ENCODE results near the gene FKBP1A. TPM values are rescaled to one million over a fixed set of nuclear protein-coding genes. Genes with fewer than 3 reads are reported as not detected.

Gene FKBP1A
- total and polyA plus RNA-seq, 9 of the 15 experiments (the other 6 are each of a cell fraction or from before 2014, with no cell fraction given) = 48.8 to 502 (median 89.6) TPM

DNA sequence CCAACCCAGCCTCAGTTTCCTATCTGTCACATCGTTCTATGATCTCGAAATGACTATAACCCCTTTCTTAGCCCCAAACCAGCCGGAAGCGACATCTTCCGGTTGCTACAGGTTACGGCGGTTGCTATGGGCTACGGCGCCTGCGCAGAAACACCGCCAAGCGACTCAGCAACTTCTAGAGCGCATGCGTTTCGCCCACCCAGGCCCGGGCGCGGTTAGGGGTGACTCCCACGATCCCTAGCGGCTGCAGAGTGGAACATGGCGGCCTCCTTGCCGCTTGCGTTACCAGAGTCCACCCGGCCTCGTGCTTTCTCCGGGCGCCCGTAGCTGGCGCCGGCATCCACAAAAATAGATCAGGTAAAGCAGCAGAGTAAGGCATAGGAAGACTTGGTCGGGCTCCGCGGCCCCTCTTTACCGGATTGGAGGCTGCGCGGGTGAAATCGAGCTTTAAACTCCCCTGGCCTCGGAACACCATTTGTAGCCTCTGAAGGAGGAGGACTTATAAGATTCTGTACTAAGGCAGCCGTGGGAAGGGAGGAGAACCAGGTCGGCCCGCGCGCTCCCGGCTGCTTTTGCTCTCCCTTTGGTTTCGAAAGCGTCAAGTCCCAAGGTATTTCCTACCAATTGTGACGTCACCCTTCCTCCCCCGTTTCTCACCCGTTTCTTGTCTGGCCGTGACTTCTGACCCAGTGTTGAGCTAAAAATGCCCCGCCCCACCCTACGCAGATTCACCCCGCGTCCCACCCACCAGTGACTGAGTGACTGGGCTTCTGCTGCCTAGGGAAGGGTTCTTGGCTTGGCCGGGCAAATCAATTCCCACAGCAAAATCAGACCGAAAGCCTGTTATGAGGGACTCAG is 67.5 kb downstream of the FKBP1A start (continued):
- TF ChIP-seq, protein P1, sequence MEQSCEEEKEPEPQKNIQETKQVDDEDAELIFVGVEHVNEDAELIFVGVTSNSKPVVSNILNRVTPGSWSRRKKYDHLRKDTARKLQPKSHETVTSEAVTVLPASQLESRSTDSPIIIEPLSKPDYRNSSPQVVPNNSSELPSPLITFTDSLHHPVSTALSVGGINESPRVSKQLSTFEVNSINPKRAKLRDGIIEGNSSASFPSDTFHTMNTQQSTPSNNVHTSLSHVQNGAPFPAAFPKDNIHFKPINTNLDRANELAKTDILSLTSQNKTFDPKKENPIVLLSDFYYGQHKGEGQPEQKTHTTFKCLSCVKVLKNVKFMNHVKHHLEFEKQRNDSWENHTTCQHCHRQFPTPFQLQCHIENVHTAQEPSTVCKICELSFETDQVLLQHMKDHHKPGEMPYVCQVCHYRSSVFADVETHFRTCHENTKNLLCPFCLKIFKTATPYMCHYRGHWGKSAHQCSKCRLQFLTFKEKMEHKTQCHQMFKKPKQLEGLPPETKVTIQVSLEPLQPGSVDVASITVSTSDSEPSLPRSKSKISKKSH (CRISPR knock-in tag; IDR thresholded peaks at IDR 0.05) = no peak
- 0 out of 2 replicates have a peak, but pooled peaks have one; percentile 29 for TF ChIP-seq FOSL1 (tag; conservative IDR thresholded peaks at IDR 0.05)
- TF ChIP-seq, protein P2, sequence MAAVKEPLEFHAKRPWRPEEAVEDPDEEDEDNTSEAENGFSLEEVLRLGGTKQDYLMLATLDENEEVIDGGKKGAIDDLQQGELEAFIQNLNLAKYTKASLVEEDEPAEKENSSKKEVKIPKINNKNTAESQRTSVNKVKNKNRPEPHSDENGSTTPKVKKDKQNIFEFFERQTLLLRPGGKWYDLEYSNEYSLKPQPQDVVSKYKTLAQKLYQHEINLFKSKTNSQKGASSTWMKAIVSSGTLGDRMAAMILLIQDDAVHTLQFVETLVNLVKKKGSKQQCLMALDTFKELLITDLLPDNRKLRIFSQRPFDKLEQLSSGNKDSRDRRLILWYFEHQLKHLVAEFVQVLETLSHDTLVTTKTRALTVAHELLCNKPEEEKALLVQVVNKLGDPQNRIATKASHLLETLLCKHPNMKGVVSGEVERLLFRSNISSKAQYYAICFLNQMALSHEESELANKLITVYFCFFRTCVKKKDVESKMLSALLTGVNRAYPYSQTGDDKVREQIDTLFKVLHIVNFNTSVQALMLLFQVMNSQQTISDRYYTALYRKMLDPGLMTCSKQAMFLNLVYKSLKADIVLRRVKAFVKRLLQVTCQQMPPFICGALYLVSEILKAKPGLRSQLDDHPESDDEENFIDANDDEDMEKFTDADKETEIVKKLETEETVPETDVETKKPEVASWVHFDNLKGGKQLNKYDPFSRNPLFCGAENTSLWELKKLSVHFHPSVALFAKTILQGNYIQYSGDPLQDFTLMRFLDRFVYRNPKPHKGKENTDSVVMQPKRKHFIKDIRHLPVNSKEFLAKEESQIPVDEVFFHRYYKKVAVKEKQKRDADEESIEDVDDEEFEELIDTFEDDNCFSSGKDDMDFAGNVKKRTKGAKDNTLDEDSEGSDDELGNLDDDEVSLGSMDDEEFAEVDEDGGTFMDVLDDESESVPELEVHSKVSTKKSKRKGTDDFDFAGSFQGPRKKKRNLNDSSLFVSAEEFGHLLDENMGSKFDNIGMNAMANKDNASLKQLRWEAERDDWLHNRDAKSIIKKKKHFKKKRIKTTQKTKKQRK (IDR thresholded peaks at IDR 0.05; ENCODE audit: borderline replicate concordance, low read depth, low read length) = no peak
- TF ChIP-seq, protein P3, sequence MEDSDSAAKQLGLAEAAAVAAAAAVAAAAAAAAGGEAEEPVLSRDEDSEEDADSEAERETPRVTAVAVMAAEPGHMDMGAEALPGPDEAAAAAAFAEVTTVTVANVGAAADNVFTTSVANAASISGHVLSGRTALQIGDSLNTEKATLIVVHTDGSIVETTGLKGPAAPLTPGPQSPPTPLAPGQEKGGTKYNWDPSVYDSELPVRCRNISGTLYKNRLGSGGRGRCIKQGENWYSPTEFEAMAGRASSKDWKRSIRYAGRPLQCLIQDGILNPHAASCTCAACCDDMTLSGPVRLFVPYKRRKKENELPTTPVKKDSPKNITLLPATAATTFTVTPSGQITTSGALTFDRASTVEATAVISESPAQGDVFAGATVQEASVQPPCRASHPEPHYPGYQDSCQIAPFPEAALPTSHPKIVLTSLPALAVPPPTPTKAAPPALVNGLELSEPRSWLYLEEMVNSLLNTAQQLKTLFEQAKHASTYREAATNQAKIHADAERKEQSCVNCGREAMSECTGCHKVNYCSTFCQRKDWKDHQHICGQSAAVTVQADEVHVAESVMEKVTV (CRISPR knock-in tag; IDR thresholded peaks at IDR 0.05) = no peak
- TF ChIP-seq ZNF121 (CRISPR knock-in tag; conservative IDR thresholded peaks at IDR 0.05) = no peak
- TF ChIP-seq ARNT (IDR thresholded peaks at IDR 0.05) = peak in 1 of 2 experiments; percentile 44; a peak in 1 of 4 replicates
- TF ChIP-seq ZC3H8 (IDR thresholded peaks at IDR 0.05) = no peak
- no peak for TF ChIP-seq ZNF212 (CRISPR knock-in tag; IDR thresholded peaks at IDR 0.05)
- TF ChIP-seq, protein P4, sequence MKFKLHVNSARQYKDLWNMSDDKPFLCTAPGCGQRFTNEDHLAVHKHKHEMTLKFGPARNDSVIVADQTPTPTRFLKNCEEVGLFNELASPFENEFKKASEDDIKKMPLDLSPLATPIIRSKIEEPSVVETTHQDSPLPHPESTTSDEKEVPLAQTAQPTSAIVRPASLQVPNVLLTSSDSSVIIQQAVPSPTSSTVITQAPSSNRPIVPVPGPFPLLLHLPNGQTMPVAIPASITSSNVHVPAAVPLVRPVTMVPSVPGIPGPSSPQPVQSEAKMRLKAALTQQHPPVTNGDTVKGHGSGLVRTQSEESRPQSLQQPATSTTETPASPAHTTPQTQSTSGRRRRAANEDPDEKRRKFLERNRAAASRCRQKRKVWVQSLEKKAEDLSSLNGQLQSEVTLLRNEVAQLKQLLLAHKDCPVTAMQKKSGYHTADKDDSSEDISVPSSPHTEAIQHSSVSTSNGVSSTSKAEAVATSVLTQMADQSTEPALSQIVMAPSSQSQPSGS (CRISPR knock-in tag; IDR thresholded peaks at IDR 0.05) = peak; percentile 80; the same call in 1 of the 2 replicates
- TF ChIP-seq, protein P5, sequence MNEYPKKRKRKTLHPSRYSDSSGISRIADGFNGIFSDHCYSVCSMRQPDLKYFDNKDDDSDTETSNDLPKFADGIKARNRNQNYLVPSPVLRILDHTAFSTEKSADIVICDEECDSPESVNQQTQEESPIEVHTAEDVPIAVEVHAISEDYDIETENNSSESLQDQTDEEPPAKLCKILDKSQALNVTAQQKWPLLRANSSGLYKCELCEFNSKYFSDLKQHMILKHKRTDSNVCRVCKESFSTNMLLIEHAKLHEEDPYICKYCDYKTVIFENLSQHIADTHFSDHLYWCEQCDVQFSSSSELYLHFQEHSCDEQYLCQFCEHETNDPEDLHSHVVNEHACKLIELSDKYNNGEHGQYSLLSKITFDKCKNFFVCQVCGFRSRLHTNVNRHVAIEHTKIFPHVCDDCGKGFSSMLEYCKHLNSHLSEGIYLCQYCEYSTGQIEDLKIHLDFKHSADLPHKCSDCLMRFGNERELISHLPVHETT (CRISPR knock-in tag; conservative IDR thresholded peaks at IDR 0.05 in 1 of 2, IDR thresholded peaks at IDR 0.05 in 1 of 2) = no peak
- TF ChIP-seq KAT7 (CRISPR knock-in tag; IDR thresholded peaks at IDR 0.05; ENCODE audit: borderline replicate concordance) = no peak
- TF ChIP-seq PHB (CRISPR knock-in tag; IDR thresholded peaks at IDR 0.05) = no peak
- TF ChIP-seq NR2F6 (CRISPR knock-in tag; IDR thresholded peaks at IDR 0.05) = no peak
- no peak for TF ChIP-seq ZNF584 (CRISPR knock-in tag; IDR thresholded peaks at IDR 0.05; ENCODE audit: low read depth)
- TF ChIP-seq, protein P6, sequence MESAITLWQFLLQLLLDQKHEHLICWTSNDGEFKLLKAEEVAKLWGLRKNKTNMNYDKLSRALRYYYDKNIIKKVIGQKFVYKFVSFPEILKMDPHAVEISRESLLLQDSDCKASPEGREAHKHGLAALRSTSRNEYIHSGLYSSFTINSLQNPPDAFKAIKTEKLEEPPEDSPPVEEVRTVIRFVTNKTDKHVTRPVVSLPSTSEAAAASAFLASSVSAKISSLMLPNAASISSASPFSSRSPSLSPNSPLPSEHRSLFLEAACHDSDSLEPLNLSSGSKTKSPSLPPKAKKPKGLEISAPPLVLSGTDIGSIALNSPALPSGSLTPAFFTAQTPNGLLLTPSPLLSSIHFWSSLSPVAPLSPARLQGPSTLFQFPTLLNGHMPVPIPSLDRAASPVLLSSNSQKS (CRISPR knock-in tag; IDR thresholded peaks at IDR 0.05) = no peak

Measured in K562 (cell line).